Ramos (cell line): ENCODE results near the gene CFAP46.
"Not testable (repeated sequence)": the region's sequence is repeated elsewhere in the genome, so short reads cannot be mapped to it uniquely, and the experiment has no call there.

Experiments used
- in situ Hi-C: fragments of 300-500 bp; cut with MboI; formaldehyde crosslinking; loops from one replicate; pipeline ENCODE4 v1.14.3; 2022; ENCODE audit warnings: low sequenced_read_pairs; ENCODE audit not compliant: unreplicated experiment

CFAP46 gene

DNA sequence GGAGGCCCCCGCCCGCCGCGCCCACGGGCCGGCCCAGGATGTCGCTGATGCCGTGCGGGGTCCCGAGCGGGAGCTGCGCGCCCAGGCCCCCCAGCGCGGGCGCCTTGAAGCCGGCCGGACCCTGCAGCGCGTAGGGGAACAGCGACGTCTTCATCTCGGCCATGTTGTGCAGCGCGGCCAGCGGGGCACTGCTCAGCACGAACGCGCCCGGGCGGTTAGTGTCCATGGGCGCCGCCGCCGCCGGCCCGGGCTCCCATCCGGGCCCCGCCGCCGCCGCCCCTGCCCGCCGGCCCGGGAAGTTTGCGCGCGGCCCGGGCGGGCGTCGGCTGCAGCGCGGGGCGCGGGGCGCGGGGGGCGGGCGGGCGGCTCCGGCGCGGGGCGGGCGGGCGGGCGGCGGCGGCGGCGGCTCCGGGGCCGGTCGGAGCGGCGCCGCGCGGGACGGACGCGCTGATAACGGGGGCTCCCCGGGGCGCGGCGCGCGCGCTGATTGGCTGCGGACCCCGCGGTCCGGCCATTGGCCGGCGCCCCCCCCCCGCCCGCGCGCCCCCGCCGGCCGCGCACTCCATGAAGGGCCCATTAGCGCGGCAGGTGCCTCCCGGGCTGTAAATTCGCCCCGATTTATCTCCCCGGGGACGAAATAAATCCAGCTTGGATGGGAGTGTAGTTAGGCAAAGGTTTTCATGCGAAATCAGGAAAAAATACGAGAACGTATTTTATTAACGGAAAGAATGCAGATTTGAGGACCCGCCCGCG is 156.5 kb downstream of the CFAP46 start, which contains the start of gene NKX6-2:
NKX6-2 (minus strand) TSS at position 425 of the 753 bp plus-strand sequence; CDS start at position 226, 199 bp downstream.
- in situ Hi-C loops: no loop called here

GRCh38 chr10:132784866-132785722 is 157.3 kb downstream of the CFAP46 start:
- in situ Hi-C loops: no loop called here

DNA sequence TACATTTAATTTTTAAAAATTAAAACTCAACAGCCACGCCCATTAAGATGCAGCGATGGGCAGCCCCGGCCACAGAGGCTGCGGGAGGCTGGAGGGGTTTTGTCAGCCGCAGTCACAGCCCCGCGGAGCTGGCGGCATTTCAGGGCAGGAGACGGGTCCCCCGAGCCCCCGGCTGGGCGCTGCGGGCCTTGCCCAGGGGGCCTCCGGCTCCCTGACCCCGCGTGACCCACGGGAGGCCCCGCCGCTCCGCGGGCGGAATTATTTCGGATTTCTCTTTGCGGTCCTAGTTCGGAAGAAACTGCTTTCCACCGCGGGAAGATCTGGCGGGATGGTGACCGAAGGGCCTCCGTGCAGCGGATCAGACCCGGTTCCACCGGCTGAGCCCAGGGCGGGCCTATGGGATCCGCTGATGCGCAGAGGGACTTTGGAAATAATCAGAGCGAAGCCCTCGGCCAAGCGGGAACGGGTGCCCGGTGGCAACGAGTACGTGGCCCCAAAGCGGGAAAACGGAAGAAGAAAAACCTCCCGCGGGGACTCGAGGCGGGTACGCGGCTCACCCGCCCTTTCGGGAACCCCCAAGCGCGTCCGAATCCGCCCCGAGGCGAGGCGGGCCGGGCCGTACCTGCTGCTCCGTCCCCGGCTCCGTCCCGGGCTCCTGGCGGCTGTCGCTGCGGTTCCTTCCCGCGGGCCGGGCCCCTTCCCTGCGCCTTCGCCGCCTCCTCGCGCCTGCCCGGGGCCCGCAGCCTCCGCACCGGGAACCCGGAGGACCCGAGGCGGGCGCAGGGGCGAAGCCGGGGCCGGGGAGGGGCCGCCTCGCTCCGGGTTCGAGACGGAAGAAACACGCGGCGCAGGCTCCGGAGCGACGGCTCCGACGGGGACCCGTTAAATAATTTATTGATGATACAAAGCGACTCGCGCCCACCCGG is 158.2 kb downstream of the CFAP46 start:
- in situ Hi-C loops: no loop called here

- in situ Hi-C loops: no loop called here
Observed at GRCh38 chr10:132783165-132783939, 159.0 kb downstream of the CFAP46 start.

GRCh38 chr10:132781556-132781955 is 160.8 kb downstream of the CFAP46 start:
- in situ Hi-C loops: no loop called here

GRCh38 chr10:132780356-132780755 is 162.0 kb downstream of the CFAP46 start:
- in situ Hi-C loops: no loop called here

DNA sequence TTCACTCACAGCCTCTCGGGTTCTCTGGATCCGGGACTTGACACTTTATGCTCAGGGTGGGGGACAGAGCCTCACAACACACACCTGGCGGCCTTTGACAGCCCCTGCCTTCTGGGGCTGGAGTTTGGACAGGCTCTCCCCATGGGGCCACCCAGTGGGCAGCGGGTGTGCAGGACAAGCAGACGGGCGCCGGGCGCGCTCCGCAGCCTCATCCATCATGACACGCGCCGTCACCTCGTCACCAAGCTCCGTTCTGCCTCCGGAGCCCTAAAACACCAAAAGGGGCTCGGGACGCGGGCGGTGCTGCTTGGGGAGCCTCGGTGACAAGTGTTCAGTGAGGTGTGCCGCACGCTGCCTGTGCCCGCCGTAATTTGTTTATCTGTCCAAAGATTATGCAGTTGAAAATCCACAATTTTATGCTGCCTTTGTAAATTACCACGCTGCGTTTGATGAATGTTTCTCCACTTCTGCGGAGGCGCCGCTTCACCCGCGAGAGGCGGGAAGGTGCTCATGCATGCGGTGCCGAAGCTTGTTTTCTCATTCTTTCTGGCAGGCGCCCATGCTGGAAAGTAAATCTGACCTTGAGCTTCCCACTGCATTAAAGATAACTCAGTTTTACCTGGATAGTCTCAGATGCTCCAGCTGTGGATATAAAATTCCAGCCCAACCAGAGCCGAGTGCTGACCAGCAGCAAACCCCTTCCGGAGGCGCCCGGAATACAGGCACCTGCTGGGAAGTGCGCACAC is 162.6 kb downstream of the CFAP46 start:
- in situ Hi-C loops: no loop called here

DNA sequence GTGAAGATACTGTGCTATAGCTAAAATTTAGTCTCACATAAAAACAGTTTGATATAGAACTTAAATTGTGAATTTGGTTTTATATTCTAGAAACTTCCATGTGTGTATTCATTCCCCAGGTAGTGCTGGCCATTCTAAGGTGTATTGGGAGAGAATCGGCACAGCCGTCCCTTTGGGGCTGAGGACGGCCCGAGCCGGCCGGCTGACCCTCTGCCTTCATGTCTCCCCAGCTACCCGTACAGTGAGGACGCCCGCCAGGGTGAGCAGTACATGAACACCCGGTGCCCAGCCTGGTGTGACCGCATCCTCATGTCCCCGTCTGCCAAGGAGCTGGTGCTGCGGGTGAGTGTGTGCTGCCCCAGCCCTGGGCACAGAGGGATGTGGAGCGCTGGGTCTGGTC is 164.9 kb downstream of the CFAP46 start:
- in situ Hi-C loops: no loop called here

DNA sequence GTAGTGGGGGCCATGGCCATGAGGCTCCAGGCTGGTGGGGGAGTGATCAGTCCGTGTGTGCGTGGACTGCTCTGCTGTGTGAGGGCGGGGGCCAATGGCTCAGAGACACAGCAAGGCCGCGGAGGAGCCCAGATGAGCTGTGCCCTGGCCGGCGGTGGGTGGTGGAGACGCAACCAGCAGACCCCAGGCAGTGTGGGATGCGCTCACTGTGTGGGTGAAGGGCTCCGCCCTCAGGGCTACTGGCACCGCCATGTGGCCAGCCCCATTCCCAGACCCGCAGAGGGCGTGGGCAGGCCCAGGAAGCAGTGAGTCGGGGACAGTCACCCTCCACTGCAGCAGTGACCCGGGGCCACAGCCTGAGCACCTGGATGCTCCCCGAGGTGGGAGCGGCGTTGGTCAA is 165.5 kb downstream of the CFAP46 start:
- in situ Hi-C loops: no loop called here

- in situ Hi-C loops: no loop called here
Observed at GRCh38 chr10:132776186-132776585, 166.2 kb downstream of the CFAP46 start.

- in situ Hi-C loops: no loop called here
Observed at GRCh38 chr10:132774902-132775863, 167.2 kb downstream of the CFAP46 start.

- in situ Hi-C loops: no loop called here
Observed at GRCh38 chr10:132774181-132774901, 168.0 kb downstream of the CFAP46 start.

GRCh38 chr10:132772816-132773215 is 169.6 kb downstream of the CFAP46 start:
- in situ Hi-C loops: not testable (repeated sequence)

- in situ Hi-C loops: no loop called here
Observed at GRCh38 chr10:132770061-132771021, 172.0 kb downstream of the CFAP46 start.

- in situ Hi-C loops: no loop called here
Observed at GRCh38 chr10:132768346-132769248, 173.8 kb downstream of the CFAP46 start.
